Prostate gland (tissue), 2 donors: Measurements from ENCODE around the gene TACC2. TPM values are rescaled to one million over a fixed set of nuclear protein-coding genes. Genes with fewer than 3 reads are reported as not detected.

ENCODE experiments used
- DNase-seq: peaks from one replicate; pipeline ENCODE4 v3.0.0-alpha.2; 2019; ENCODE audit warnings: low spot score
- H3K27ac ChIP-seq, 2 donors: fragments of 200-600 bp; sonication (generic); 2 replicates each; pipeline ENCODE4 v1.5.1; 2017 to 2019
- H3K27me3 ChIP-seq: fragments of 200-600 bp; sonication (generic); replicated peaks from 2 replicates; pipeline ENCODE4 v1.5.1; 2019; ENCODE audit not compliant: insufficient read depth
- H3K36me3 ChIP-seq, 2 donors: fragments of 200-600 bp; sonication (generic); 1 replicate in 1 of 2; 2 replicates in 1 of 2; pipeline versions ENCODE4 v1.5.1 to v1.8.1; 2017 to 2019
- H3K4me1 ChIP-seq: fragments of 200-600 bp; sonication (generic); replicated peaks from 2 replicates; pipeline ENCODE4 v1.5.1; 2019
- H3K4me3 ChIP-seq, 2 donors: fragments of 200-600 bp; sonication (generic); 2 replicates each; pipeline ENCODE4 v1.5.1; 2017 to 2019
- H3K9me3 ChIP-seq: fragments of 200-600 bp; sonication (generic); 2 replicates; pipeline ENCODE4 v1.5.1; 2017
- CTCF ChIP-seq, 4 experiments: fragments of 200-600 bp in 2 of 4; fragments of 450-650 bp in 2 of 4; sonication (generic) in 2 of 4; IDR thresholded peaks; 1 replicate in 3 of 4; 2 replicates in 1 of 4; pipeline ENCODE4 v1.5.1; 2016 to 2019; ENCODE audit warnings: antibody characterized with exemption in 4 of 4, mild to moderate bottlenecking in 2 of 4, moderate library complexity in 2 of 4
- POLR2A ChIP-seq: fragments of 450-650 bp; IDR thresholded peaks from one replicate; pipeline ENCODE4 v1.6.1; 2016; ENCODE audit warnings: antibody characterized with exemption, mild to moderate bottlenecking
- POLR2AphosphoS5 ChIP-seq: sonication (generic); formaldehyde crosslinking; IDR thresholded peaks from one replicate; pipeline ENCODE4 v1.6.1; 2017; ENCODE audit warnings: antibody characterized with exemption
- WGBS: methylation state at CpG from one replicate; pipeline ENCODE4 v1.1.5; 2018; 5-methylcytosine and 5-hydroxymethylcytosine counted together
- intact Hi-C: fragments of 100-400 bp; cut with DNase I; formaldehyde crosslinking; loops from one replicate; pipeline ENCODE4 v1.14.2; 2022
- total RNA-seq, 2 donors: library from RNA; depleted of rRNA; stranded (reverse); fragments of >200 nt; gene quantifications; one replicate each; pipeline ENCODE4 v1.1.0, GENCODE V29; 2016

Gene TACC2
- total RNA-seq, 2 donors from 2014 or later: 101 to 140 TPM

DNA sequence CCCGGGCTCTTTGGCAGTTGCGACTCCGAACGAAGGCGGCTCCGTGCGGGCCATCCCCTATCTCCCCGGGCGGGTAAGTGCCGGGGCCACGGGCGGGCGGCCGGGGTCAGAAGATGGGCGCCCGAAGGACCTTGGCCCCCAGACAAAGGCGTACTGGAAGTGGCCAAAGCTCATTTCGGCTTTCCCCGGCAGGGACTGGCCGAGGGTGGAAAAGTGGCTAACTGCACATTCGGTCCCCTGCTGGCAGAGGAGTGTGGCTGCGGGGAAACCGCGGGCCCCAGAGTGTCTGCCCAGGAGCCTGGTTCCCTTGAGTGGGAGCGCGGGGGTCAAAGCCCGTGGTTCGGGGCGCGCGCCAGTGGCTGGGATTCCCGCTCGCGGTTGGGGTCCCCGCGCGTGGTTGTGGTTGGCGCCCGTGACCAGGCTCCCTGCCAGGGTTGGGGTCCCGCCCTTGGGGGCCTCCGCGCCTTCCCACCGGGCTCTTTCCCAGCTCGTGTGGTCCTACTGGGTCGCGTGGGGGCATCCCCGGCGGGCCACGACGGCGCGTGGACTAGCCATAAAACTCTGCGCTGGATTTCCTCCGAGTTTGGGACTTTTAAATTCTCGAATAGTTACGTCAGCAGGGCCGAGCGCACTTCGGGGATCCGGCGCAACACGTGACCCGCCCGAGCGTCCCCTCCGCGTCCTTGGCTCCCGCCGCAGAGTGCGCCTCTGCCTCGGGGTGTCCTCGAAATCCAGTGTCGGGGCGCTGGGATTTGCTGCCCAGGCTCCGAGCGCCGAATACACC, 124.4 kb downstream of the TACC2 start:
- H3K9me3 ChIP-seq: no peaks in the 10 kb centered on the region
- peaks cover 3% of the 10 kb centered on the region for H3K4me1 ChIP-seq
- H3K27ac ChIP-seq: peak overlapping the region; percentile 96 to 99
- TF ChIP-seq POLR2AphosphoS5 (peak; percentile 95), POLR2A (peak; percentile 95), CTCF (IDR thresholded peaks at IDR 0.05) (peak in 2 of 4 experiments; percentile 39 to 56)
- DNase-seq: peak; percentile 83
- no peaks in the 10 kb centered on the region for H3K27me3 ChIP-seq
- H3K4me3 ChIP-seq: peak overlapping the region; percentile 55 to 56
- under 1% methylated on average over 62 of the region's 77 CpGs for WGBS
- intact Hi-C loops: loop anchor here (2.0 to 10.0 kb wide), 4 partner anchors 59 to 1169 kb away; no protein-coding TSS in a partner anchor
- no peaks in the 10 kb centered on the region for H3K36me3 ChIP-seq

DNA sequence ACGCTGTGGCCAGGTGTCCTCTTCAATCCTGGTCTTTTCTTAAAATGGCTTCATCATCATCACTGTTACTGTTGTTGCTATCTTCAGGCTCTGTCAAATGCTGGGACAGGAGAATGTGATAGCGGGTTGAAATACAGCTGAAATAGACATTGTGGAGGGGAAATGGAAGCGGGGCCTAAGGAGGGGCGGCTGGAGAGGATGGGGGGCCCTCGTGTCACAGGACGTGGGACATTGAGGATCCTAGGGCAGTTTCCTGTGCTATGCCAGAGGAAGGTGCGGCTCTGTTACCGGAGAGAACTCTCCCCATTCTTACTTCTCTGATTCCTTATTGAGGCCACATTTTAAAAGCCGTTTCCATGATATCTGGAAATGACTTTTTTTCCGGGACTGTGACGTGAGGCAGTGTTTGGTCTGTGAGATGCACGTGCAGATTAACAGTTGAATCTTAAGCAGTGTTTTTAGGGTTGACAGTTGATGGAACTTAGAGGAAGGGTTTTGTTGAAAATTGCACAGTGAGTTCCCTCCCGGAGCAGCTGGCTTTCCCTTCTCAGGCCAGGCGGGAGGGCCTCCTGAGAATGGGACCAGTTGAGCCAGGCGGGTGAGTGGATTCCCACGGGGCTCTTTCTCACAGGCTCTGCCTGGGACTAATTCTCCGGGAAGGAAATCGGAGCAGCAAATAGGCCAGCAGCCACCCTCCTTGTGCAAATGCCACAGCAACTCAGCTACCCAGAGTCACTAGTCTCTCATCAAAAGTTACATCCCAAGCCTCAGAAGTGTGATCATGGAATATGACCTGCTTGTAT, 125.2 kb downstream of the TACC2 start:
- 22% methylated on average over 18 of the region's 18 CpGs for WGBS
- TF ChIP-seq POLR2A (no peak), CTCF (IDR thresholded peaks at IDR 0.05) (no peak), POLR2AphosphoS5 (no peak)

DNA sequence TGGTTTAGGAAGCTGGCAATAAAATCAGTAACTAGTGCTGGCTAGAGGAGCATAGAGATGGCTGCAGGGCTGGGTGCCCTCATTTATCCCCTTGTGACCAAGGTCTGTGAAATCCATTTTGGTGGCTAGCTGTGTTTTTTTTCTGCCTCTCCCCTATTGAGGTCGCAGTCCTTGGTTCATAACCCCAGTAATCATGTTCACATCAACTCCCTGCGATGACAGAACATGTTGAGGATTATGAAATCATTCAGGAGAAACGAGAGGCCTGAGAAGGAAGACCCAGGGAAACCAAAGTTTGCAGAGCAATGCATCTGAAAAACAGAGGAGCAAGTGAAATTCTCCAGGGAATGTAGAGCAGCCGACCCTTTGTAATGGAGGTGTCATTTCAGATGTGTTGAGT, 126.9 kb downstream of the TACC2 start:
- H3K4me3 ChIP-seq: no peak overlapping the region
- WGBS: 76% methylated on average over 4 of the region's 4 CpGs
- DNase-seq: no peak
- TF ChIP-seq POLR2A (no peak), CTCF (IDR thresholded peaks at IDR 0.05) (no peak), POLR2AphosphoS5 (no peak)
- peak overlapping the region; percentile 96 to 99 for H3K27ac ChIP-seq
- H3K4me1 ChIP-seq: peaks cover 3% of the 10 kb centered on the region
- H3K27me3 ChIP-seq: no peaks in the 10 kb centered on the region
- H3K9me3 ChIP-seq: no peaks in the 10 kb centered on the region
- no peaks in the 10 kb centered on the region for H3K36me3 ChIP-seq
- intact Hi-C loops: loop anchor here (10.0 kb wide), 1 partner anchor 1171 kb away; no protein-coding TSS in a partner anchor

More for the DNA sequence above, 125.2 kb downstream of the TACC2 start:
- H3K27ac ChIP-seq: peak overlapping the region; percentile 96 to 99
- no peaks in the 10 kb centered on the region for H3K27me3 ChIP-seq
- H3K36me3 ChIP-seq: no peaks in the 10 kb centered on the region
- H3K4me3 ChIP-seq: peak overlapping the region; percentile 55 to 56
- intact Hi-C loops: loop anchor here (2.0 to 10.0 kb wide), 4 partner anchors 59 to 1169 kb away; no protein-coding TSS in a partner anchor
- H3K4me1 ChIP-seq: peaks cover 3% of the 10 kb centered on the region
- DNase-seq: no peak
- H3K9me3 ChIP-seq: no peaks in the 10 kb centered on the region

- Histone ChIP-seq H3K4me1 (peaks cover 3% of the 10 kb centered on the region), H3K4me3 (no peak overlapping the region), H3K27ac (peak overlapping the region; percentile 96 to 99), H3K9me3 (no peaks in the 10 kb centered on the region), H3K36me3 (no peaks in the 10 kb centered on the region), H3K27me3 (no peaks in the 10 kb centered on the region)
- WGBS: 52% methylated on average over 5 of the region's 5 CpGs
- intact Hi-C loops: loop anchor here (10.0 kb wide), 1 partner anchor 1172 kb away; no protein-coding TSS in a partner anchor
- no peak for TF ChIP-seq POLR2AphosphoS5
- no peak for TF ChIP-seq POLR2A
- no peak for TF ChIP-seq CTCF (IDR thresholded peaks at IDR 0.05)
- DNase-seq: no peak
Measured at GRCh38 chr10:122116331-122116730, 127.4 kb downstream of the TACC2 start.
